Stimulated activated naive B cell treated with anti-CD40 and anti-IgM and Interleukin-4, amounts not matched to agents 10 μg/mL and 1 μg/mL and 100 μg/mL, for 72 hours (primary cell): ENCODE results near the gene CENPVL2.
"Not testable (repeated sequence)": the region's sequence is repeated elsewhere in the genome, so short reads cannot be mapped to it uniquely, and the experiment has no call there.

ENCODE experiments used
- ATAC-seq, 2 donors: fragments of 150-1000 bp; cut with Tn5 transposase; replicated peaks; 2 replicates each; pipeline ENCODE4 v1.10.0; 2021; ENCODE audit warnings: moderate library complexity in 1 of 2
- DNase-seq: peaks from one replicate; pipeline ENCODE4 v3.0.0; 2021
- H3K27ac Mint-ChIP-seq: one replicate; pipeline ENCODE4 v1.8.0; 2022; ENCODE audit warnings: mild to moderate bottlenecking, mixed read lengths
- H3K27me3 Mint-ChIP-seq, 2 donors: one replicate each; pipeline ENCODE4 v1.8.0; 2022; ENCODE audit warnings: mixed read lengths in 2 of 2
- H3K36me3 Mint-ChIP-seq, 2 donors: one replicate each; pipeline ENCODE4 v1.8.0; 2022; ENCODE audit warnings: mixed read lengths in 2 of 2, mild to moderate bottlenecking in 1 of 2
- H3K4me1 Mint-ChIP-seq, 2 donors: one replicate each; pipeline ENCODE4 v1.8.0; 2022; ENCODE audit warnings: mixed read lengths in 2 of 2, mild to moderate bottlenecking in 1 of 2
- H3K4me3 Mint-ChIP-seq, 2 donors: one replicate each; pipeline ENCODE4 v1.8.0; 2022; ENCODE audit warnings: mild to moderate bottlenecking in 2 of 2, mixed read lengths in 2 of 2, moderate library complexity in 1 of 2
- H3K9me3 Mint-ChIP-seq, 2 donors: one replicate each; pipeline ENCODE4 v1.8.0; 2022; ENCODE audit warnings: mixed read lengths in 2 of 2, mild to moderate bottlenecking in 1 of 2

The CENPVL2 gene

DNA sequence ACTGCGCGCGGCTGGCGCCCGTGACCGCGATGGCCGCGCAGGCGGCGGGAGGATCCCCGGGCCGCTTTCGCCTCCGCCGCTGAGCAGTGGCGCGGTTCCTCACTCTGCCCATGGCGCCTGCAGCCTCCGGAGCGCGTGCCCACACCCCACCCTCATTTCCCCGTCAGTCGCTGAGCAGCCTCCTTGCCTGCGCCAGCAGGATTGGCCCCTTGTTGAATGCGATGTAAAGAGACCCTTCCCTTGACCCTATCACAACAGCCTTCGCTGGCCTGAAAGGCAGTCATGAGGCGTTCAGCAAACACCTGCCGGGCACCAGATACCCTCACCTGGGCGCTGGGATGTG, at the start of gene CENPVL2:
TSS of gene CENPVL2 (minus strand) at position 112 of the 343 bp plus-strand sequence. CDS start at position 112, 0 bp downstream.
- not testable (repeated sequence) for H3K27me3 Mint-ChIP-seq, H3K27ac Mint-ChIP-seq, H3K4me1 Mint-ChIP-seq, H3K36me3 Mint-ChIP-seq, H3K4me3 Mint-ChIP-seq, H3K9me3 Mint-ChIP-seq, DNase-seq, ATAC-seq

- no peaks in the 10 kb centered on the region for H3K36me3 Mint-ChIP-seq
- peaks cover 11 to 31% of the 10 kb centered on the region in 2 donors for H3K27me3 Mint-ChIP-seq
- H3K4me3 Mint-ChIP-seq = no peak overlapping the region
- no peak overlapping the region for H3K27ac Mint-ChIP-seq
- ATAC-seq (no peak), DNase-seq (no peak)
- H3K9me3 Mint-ChIP-seq = no peaks in the 10 kb centered on the region
- H3K4me1 Mint-ChIP-seq = no peaks in the 10 kb centered on the region
Observed at GRCh38 chrX:51728202-51728601, 45.6 kb upstream of the CENPVL2 start.

DNA sequence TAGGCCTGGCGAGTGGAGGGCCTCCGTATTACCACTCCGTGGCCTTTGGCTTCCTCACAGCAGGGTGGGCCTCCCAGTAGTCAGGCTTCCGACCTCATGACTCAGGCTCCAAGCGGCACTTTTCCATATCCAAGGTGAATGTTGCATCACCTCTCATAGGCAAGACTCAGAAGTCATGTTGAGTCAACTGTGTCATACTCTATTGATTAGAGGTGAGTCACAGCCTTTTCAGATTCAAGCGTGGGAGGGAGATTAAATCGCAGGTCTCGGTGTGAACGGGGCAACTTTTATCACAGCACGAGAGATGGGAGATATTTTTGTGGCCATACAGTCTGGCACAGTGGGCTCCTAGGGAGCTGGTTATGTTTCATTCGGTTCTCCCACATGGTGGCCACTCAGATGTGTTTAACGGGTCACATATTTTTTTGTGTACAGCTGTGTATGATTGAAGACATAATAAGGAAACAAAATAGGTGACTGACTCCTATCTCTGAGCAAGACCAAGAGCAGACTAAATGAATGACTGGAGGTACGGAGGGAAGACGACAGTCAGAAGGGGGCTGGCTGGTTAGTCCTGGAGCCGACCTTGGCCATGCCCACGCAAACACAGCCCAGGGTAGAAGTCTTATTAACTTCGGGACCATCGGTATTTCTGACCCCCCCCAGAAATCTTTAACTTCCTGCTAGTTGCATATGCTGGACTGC, 30.5 kb upstream of the CENPVL2 start:
- H3K27ac Mint-ChIP-seq, H3K9me3 Mint-ChIP-seq, H3K4me1 Mint-ChIP-seq, H3K27me3 Mint-ChIP-seq, H3K36me3 Mint-ChIP-seq, ATAC-seq, H3K4me3 Mint-ChIP-seq, DNase-seq: not testable (repeated sequence)

DNA sequence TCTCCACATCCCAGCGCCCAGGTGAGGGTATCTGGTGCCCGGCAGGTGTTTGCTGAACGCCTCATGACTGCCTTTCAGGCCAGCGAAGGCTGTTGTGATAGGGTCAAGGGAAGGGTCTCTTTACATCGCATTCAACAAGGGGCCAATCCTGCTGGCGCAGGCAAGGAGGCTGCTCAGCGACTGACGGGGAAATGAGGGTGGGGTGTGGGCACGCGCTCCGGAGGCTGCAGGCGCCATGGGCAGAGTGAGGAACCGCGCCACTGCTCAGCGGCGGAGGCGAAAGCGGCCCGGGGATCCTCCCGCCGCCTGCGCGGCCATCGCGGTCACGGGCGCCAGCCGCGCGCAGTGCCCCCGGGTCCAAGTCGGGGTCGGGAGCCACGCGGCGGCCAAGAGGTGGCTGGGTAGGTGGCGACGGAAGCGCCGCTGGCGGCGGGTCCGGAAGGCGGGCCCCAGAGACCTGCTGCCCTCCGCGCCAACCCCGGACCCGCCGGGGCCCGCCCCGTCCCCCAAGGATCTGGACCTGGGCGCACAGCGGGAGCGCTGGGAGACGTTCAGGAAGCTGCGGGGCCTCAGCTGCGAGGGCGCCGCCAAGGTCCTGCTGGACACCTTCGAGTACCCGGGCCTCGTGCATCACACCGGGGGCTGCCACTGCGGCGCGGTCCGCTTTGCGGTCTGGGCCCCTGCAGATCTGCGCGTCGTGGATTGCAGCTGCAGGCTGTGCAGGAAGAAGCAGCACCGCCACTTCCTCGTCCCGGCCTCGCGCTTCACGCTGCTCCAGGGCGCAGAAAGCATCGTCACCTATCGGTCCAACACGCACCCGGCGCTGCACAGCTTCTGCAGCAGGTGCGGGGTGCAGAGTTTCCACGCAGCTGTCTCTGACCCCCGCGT, 27.9 kb upstream of the CENPVL2 start, which contains the start of gene CENPVL1:
TSS of gene CENPVL1 (plus strand) at position 236 of the 888 bp plus-strand sequence. CDS start at position 236, 0 bp downstream.
- H3K4me1 Mint-ChIP-seq, H3K9me3 Mint-ChIP-seq, H3K4me3 Mint-ChIP-seq, H3K27ac Mint-ChIP-seq, H3K27me3 Mint-ChIP-seq, H3K36me3 Mint-ChIP-seq, DNase-seq: not testable (repeated sequence)
- peak in 1 of 2 donors; percentile 25 for ATAC-seq

DNA sequence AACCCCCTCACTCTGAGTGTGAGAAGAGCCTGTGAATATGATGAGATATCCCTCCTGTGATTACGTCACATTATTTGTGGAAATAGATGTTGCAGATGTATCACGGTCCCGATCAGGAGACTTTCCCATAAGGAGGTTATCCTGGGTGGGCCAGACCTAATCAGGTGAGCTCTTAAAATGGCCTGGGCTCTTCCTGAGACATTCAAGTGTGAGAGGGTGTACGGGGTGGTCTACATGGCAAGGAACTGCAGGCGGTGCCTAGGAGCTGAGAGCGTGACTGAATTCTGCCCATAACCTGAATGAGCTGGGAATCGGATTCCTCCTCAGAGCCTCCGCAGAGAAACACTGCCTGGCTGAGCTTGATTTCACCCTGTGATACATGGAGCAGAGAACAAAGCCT, 14.8 kb upstream of the CENPVL2 start:
- DNase-seq = no peak
- Mint-ChIP-seq H3K36me3 (no peaks in the 10 kb centered on the region), H3K4me1 (no peaks in the 10 kb centered on the region), H3K9me3 (no peaks in the 10 kb centered on the region), H3K27me3 (peaks cover 21 to 32% of the 10 kb centered on the region in 2 donors), H3K4me3 (no peak overlapping the region), H3K27ac (no peak overlapping the region)
- no peak for ATAC-seq

GRCh38 chrX:51694254-51694653, 11.6 kb upstream of the CENPVL2 start:
- H3K4me1 Mint-ChIP-seq = no peaks in the 10 kb centered on the region
- no peak overlapping the region for H3K27ac Mint-ChIP-seq
- peaks cover 21 to 26% of the 10 kb centered on the region in 2 donors for H3K27me3 Mint-ChIP-seq
- DNase-seq (no peak), ATAC-seq (no peak)
- no peaks in the 10 kb centered on the region for H3K36me3 Mint-ChIP-seq
- no peak overlapping the region for H3K4me3 Mint-ChIP-seq
- H3K9me3 Mint-ChIP-seq = no peaks in the 10 kb centered on the region

DNA sequence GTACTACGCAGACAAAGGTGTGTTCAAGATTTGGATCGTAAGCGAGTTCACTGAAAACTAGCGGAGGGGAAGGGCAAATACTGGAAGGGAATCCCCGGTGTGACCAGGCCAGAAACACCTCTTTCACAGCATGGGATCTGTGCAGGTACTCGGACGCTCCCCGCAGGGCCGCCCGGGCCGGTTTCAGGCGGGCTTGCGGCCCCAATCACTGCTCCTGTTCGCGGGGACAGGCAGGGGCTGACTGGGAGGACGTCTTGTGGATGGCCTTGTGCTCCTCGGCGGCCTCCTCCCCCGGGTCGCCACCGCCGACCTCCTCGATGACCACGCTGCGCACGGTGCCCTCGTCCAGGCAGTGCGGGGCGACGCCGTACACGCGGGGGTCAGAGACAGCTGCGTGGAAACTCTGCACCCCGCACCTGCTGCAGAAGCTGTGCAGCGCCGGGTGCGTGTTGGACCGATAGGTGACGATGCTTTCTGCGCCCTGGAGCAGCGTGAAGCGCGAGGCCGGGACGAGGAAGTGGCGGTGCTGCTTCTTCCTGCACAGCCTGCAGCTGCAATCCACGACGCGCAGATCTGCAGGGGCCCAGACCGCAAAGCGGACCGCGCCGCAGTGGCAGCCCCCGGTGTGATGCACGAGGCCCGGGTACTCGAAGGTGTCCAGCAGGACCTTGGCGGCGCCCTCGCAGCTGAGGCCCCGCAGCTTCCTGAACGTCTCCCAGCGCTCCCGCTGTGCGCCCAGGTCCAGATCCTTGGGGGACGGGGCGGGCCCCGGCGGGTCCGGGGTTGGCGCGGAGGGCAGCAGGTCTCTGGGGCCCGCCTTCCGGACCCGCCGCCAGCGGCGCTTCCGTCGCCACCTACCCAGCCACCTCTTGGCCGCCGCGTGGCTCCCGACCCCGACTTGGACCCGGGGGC, 567 bp downstream of the CENPVL2 start:
- DNase-seq, H3K9me3 Mint-ChIP-seq, H3K36me3 Mint-ChIP-seq, H3K27ac Mint-ChIP-seq, H3K27me3 Mint-ChIP-seq, H3K4me3 Mint-ChIP-seq, H3K4me1 Mint-ChIP-seq, ATAC-seq: not testable (repeated sequence)

GRCh38 chrX:51679689-51680433, 2.8 kb downstream of the CENPVL2 start:
- ATAC-seq, H3K4me1 Mint-ChIP-seq, DNase-seq, H3K27ac Mint-ChIP-seq, H3K4me3 Mint-ChIP-seq, H3K36me3 Mint-ChIP-seq, H3K9me3 Mint-ChIP-seq, H3K27me3 Mint-ChIP-seq: not testable (repeated sequence)

DNA sequence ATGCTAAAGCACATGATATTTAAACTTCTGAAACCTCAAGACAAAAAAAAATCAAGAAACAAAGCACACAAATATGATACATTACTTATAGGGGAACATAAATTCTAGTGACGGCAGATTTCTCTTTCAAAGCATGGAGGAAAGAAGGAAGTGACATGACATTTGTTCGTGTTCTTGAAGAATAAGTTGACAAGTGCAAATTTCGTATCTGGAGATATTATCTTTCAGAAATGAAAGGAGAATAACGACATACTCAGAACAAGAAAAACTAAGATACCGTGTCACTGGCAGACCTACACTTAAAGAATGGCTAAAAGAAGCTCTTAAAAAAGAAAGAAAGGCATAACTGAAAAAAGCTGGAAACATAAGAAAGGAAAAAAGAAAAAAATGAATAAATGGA, 16.6 kb downstream of the CENPVL2 start:
- Mint-ChIP-seq H3K9me3 (no peaks in the 10 kb centered on the region), H3K27me3 (peaks cover 14 to 29% of the 10 kb centered on the region in 2 donors), H3K4me3 (no peak overlapping the region), H3K36me3 (no peaks in the 10 kb centered on the region), H3K4me1 (no peaks in the 10 kb centered on the region), H3K27ac (peak overlapping the region; percentile 7)
- ATAC-seq (no peak), DNase-seq (no peak)

DNA sequence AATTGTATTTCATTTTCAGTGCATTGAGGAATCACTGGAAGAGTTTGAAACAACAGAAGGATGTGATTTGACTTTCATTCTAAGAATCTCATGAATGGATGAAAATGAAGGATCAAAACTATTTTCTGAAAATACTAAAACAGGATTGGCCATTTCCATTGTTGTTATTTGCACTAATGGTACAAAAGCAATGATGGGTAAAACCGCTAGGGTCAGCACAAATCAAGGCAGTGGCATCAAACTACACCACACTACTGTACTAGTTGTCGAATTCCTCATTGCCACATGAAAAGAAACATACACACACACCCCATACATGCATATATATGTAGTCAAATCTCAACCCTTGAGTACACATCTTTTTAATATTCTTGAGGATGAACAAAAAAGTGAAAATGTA, 39.3 kb downstream of the CENPVL2 start:
- H3K4me1 Mint-ChIP-seq = no peaks in the 10 kb centered on the region
- no peak overlapping the region for H3K4me3 Mint-ChIP-seq
- DNase-seq (no peak), ATAC-seq (no peak)
- H3K27ac Mint-ChIP-seq = no peak overlapping the region
- no peaks in the 10 kb centered on the region for H3K9me3 Mint-ChIP-seq
- peaks cover 10 to 28% of the 10 kb centered on the region in 2 donors for H3K27me3 Mint-ChIP-seq
- H3K36me3 Mint-ChIP-seq = no peaks in the 10 kb centered on the region

- no peaks in the 10 kb centered on the region for H3K4me1 Mint-ChIP-seq
- H3K4me3 Mint-ChIP-seq = no peak overlapping the region
- H3K27ac Mint-ChIP-seq = no peak overlapping the region
- peak; percentile 48 to 56 for ATAC-seq
- DNase-seq = no peak
- H3K36me3 Mint-ChIP-seq = no peaks in the 10 kb centered on the region
- peaks cover 18 to 22% of the 10 kb centered on the region in 2 donors for H3K27me3 Mint-ChIP-seq
- no peaks in the 10 kb centered on the region for H3K9me3 Mint-ChIP-seq
Observed at GRCh38 chrX:51641421-51642021, 41.1 kb downstream of the CENPVL2 start.

- H3K27me3 Mint-ChIP-seq = peaks cover 27% of the 10 kb centered on the region in 2 donors
- DNase-seq, H3K36me3 Mint-ChIP-seq, ATAC-seq, H3K9me3 Mint-ChIP-seq, H3K27ac Mint-ChIP-seq, H3K4me3 Mint-ChIP-seq, H3K4me1 Mint-ChIP-seq: not testable (repeated sequence)
Observed at GRCh38 chrX:51636511-51636910, 46.1 kb downstream of the CENPVL2 start.
